Panc1 (cell line): ENCODE measurements around the gene STK32C.

Experiments
- CTCF ChIP-seq: fragments of 450-650 bp; IDR thresholded peaks from 2 replicates; pipeline ENCODE4 v1.5.1; 2017; ENCODE audit warnings: mild to moderate bottlenecking
- SIN3A ChIP-seq: IDR thresholded peaks from 2 replicates; pipeline ENCODE4 v1.6.1; 2012; ENCODE audit warnings: low read depth, mild to moderate bottlenecking, low read length, moderate library complexity, borderline replicate concordance; ENCODE audit not compliant: insufficient read depth

GRCh38 chr10:132195366-132196075 is 112.2 kb downstream of the STK32C start:
- TF ChIP-seq CTCF, result no peak
- no peak for TF ChIP-seq SIN3A
